Measurements from ENCODE around the gene CENPX.

The CENPX gene

GRCh38 chr17:82008258-82008940 lies 14.3 kb downstream of the CENPX start:
- DNase-seq (ENCODE audit: low read depth) = no peak
- TF ChIP-seq CTCF (conservative IDR thresholded peaks at IDR 0.05; ENCODE audit: low read length) = no peak
- no peak overlapping the region for H3K4me3 ChIP-seq (ENCODE audit: low read length)

DNA sequence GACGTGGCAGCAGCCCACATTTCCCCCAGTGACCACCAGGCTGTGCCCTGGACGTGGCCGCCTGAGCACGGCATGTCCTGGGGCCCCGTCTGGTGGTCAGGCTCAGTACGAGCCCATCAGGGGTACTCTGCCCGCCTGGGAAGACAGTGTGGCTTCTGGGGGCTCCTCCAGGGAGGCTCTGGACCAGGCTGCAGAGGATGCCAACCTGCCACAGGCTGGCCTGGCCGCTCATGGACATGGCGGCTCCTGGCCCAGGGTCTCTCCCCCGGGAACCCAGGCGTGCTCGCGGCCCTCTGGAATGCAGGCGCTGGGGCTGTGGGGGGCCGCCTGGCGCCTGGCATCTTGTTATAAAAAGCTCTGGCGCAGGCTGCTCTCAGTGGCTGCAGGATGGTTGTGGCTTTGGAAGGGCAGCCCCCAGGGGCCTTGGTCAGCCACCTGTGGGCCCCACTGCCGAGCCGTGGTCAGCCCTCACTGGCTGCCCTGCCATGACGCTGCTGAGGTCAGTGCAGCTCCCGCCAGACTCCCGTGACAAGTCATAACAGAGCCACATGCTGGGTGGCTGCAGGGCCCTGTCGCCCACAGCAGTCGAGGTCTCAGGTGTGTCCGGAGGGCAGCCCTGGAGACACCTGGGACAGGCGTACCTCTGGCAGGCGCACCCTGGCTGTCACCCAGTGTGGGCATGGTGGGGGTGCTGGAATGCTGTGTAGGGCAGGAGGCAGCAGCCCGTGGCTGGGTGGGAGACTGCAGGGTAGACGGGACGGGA lies 15.0 kb downstream of the CENPX start:
- no peak for DNase-seq (ENCODE audit: low read depth)
- no peak for TF ChIP-seq CTCF (conservative IDR thresholded peaks at IDR 0.05; ENCODE audit: low read length)
- H3K4me3 ChIP-seq (ENCODE audit: low read length) = no peak overlapping the region

- no peak for TF ChIP-seq CTCF (conservative IDR thresholded peaks at IDR 0.05; ENCODE audit: low read length)
These were observed 15.5 kb downstream of the CENPX start for GRCh38 chr17:82007228-82007494.

GRCh38 chr17:82006468-82007227 lies 16.0 kb downstream of the CENPX start:
- no peak overlapping the region for H3K4me3 ChIP-seq (ENCODE audit: low read length)
- peak; percentile 43 for DNase-seq (ENCODE audit: low read depth)
- no peak for TF ChIP-seq CTCF (conservative IDR thresholded peaks at IDR 0.05; ENCODE audit: low read length)

More at GRCh38 chr17:82007228-82007494, 15.5 kb downstream of the CENPX start:
- no peak overlapping the region for H3K4me3 ChIP-seq (ENCODE audit: low read length)
- DNase-seq (ENCODE audit: low read depth) = no peak

DNA sequence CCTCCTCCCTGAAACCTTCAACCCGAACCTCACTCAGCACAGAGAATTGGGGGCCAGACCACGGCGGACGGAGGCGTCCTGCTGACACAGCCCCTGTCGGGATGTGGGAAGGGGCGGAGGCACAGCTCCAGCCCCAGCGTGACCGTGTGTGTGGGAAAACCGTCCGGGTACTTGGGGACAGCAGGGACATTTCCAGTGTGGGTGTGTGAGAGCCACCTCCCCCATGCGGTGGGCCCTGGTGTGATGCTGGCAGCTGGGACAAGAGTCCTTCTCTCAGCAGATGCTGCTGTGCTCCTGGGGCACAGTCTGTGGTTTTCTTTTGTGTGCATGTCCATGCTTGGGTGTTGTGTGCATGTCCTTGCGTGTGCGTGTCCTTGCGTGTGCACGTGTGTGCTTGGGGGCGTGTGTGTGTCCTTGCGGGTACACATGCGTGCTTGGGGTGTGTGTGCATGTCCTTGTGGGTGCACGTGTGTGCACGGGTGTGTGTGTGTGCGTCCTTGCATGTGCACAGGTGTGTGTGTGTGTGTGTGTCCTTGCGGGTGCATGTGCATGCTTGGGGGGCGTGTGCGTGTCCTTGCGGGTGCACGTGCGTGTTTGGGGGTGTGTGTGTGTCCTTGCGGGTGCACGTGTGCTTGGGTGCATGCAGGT lies 16.9 kb downstream of the CENPX start:
- no peak for DNase-seq (ENCODE audit: low read depth)
- TF ChIP-seq CTCF (conservative IDR thresholded peaks at IDR 0.05; ENCODE audit: low read length) = no peak

GRCh38 chr17:82004517-82005455 lies 17.9 kb downstream of the CENPX start:
- DNase-seq (ENCODE audit: low read depth) = no peak
- no peak for TF ChIP-seq CTCF (conservative IDR thresholded peaks at IDR 0.05; ENCODE audit: low read length)
- H3K4me3 ChIP-seq (ENCODE audit: low read length) = no peak overlapping the region

More for the DNA sequence above, 16.9 kb downstream of the CENPX start:
- H3K4me3 ChIP-seq (ENCODE audit: low read length) = no peak overlapping the region
